Measurements from ENCODE around the gene OR14I1.
"Not testable (repeated sequence)": the region's sequence is repeated elsewhere in the genome, so short reads cannot be mapped to it uniquely, and the experiment has no call there.

Gene OR14I1

DNA sequence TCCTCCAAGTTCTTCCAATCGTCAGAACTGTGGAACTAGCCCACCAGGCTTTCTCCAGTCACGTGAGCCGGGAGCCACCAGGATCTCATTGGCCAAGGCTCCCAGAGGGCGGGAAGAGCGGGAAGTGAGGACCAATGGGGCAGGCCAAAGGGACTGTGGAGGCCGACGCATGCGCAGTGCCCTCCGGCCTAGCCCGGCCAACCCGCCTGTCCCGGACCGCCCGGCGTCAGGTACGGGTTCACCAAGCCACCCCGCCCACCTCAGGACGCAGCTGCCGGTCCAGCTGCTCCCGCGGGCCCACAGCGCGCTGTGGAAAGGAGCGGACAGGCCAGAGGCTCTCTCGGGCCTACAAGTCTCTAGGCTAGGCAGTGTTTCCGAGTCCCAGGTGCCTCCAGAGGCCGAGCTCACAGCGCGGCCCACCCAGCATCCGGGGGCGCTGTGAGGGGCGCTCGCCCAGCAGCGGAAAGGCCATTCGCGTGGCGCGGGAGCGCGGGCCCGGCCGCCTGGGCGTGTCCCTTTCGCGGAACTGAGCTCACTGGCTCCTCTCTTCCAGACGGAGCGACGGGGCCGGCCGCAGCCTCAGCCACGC lies 10.9 kb downstream of the OR14I1 start:
- H3K36me3 ChIP-seq (ENCODE audit: control insufficient read depth in 1 of 2, insufficient read depth in 2 of 2, low read length in 2 of 2): no peaks in the 10 kb centered on the region
- no peak overlapping the region for H3K9ac ChIP-seq (ENCODE audit: low read depth in 1 of 2, low read length in 2 of 2)
- H3K4me1 ChIP-seq (ENCODE audit: control insufficient read depth in 1 of 2, insufficient read depth in 2 of 2, low read length in 2 of 2): no peaks in the 10 kb centered on the region
- no peak overlapping the region for H3K27ac ChIP-seq (ENCODE audit: low read depth, low read length)
- no peaks in the 10 kb centered on the region for H3K9me3 ChIP-seq (ENCODE audit: control insufficient read depth in 1 of 2, low read length in 2 of 2)
- H3K4me3 ChIP-seq (ENCODE audit: low read depth in 1 of 2, low read length in 2 of 2): no peak overlapping the region
- H3K27me3 ChIP-seq (ENCODE audit: control insufficient read depth in 1 of 2, insufficient read depth in 2 of 2, low read length in 2 of 2): no peaks in the 10 kb centered on the region

- Histone ChIP-seq H3K27ac (ENCODE audit: low read depth, low read length) (no peak overlapping the region), H3K9ac (ENCODE audit: low read depth in 1 of 2, low read length in 2 of 2) (no peak overlapping the region), H3K27me3 (ENCODE audit: control insufficient read depth in 1 of 2, insufficient read depth in 2 of 2, low read length in 2 of 2) (no peaks in the 10 kb centered on the region), H3K4me3 (ENCODE audit: low read depth in 1 of 2, low read length in 2 of 2) (no peak overlapping the region), H3K4me1 (ENCODE audit: control insufficient read depth in 1 of 2, insufficient read depth in 2 of 2, low read length in 2 of 2) (no peaks in the 10 kb centered on the region), H3K9me3 (ENCODE audit: control insufficient read depth in 1 of 2, low read length in 2 of 2) (no peaks in the 10 kb centered on the region), H3K36me3 (ENCODE audit: control insufficient read depth in 1 of 2, insufficient read depth in 2 of 2, low read length in 2 of 2) (no peaks in the 10 kb centered on the region)
These were observed 13.9 kb downstream of the OR14I1 start for GRCh38 chr1:248688527-248689298.

- Histone ChIP-seq H3K4me3 (ENCODE audit: low read depth in 1 of 2, low read length in 2 of 2) (no peak overlapping the region), H3K4me1 (ENCODE audit: control insufficient read depth in 1 of 2, insufficient read depth in 2 of 2, low read length in 2 of 2) (no peaks in the 10 kb centered on the region), H3K9me3 (ENCODE audit: control insufficient read depth in 1 of 2, low read length in 2 of 2) (no peaks in the 10 kb centered on the region), H3K27ac (ENCODE audit: low read depth, low read length) (no peak overlapping the region), H3K27me3 (ENCODE audit: control insufficient read depth in 1 of 2, insufficient read depth in 2 of 2, low read length in 2 of 2) (no peaks in the 10 kb centered on the region), H3K36me3 (ENCODE audit: control insufficient read depth in 1 of 2, insufficient read depth in 2 of 2, low read length in 2 of 2) (no peaks in the 10 kb centered on the region), H3K9ac (ENCODE audit: low read depth in 1 of 2, low read length in 2 of 2) (no peak overlapping the region)
These were observed 15.8 kb downstream of the OR14I1 start for GRCh38 chr1:248686815-248687214.

GRCh38 chr1:248681651-248682050 lies 20.9 kb downstream of the OR14I1 start:
- Histone ChIP-seq H3K27ac (ENCODE audit: low read depth, low read length) (no peak overlapping the region), H3K9me3 (ENCODE audit: control insufficient read depth in 1 of 2, low read length in 2 of 2) (no peaks in the 10 kb centered on the region), H3K4me1 (ENCODE audit: control insufficient read depth in 1 of 2, insufficient read depth in 2 of 2, low read length in 2 of 2) (no peaks in the 10 kb centered on the region), H3K4me3 (ENCODE audit: low read depth in 1 of 2, low read length in 2 of 2) (no peak overlapping the region), H3K27me3 (ENCODE audit: control insufficient read depth in 1 of 2, insufficient read depth in 2 of 2, low read length in 2 of 2) (no peaks in the 10 kb centered on the region), H3K36me3 (ENCODE audit: control insufficient read depth in 1 of 2, insufficient read depth in 2 of 2, low read length in 2 of 2) (no peaks in the 10 kb centered on the region), H3K9ac (ENCODE audit: low read depth in 1 of 2, low read length in 2 of 2) (no peak overlapping the region)

GRCh38 chr1:248670003-248670402 lies 32.6 kb downstream of the OR14I1 start:
- Histone ChIP-seq H3K27ac (ENCODE audit: low read depth, low read length) (no peak overlapping the region), H3K27me3 (ENCODE audit: control insufficient read depth in 1 of 2, insufficient read depth in 2 of 2, low read length in 2 of 2) (no peaks in the 10 kb centered on the region), H3K4me3 (ENCODE audit: low read depth in 1 of 2, low read length in 2 of 2) (no peak overlapping the region), H3K9me3 (ENCODE audit: control insufficient read depth in 1 of 2, low read length in 2 of 2) (peaks cover 5% of the 10 kb centered on the region in 2 donors), H3K4me1 (ENCODE audit: control insufficient read depth in 1 of 2, insufficient read depth in 2 of 2, low read length in 2 of 2) (no peaks in the 10 kb centered on the region), H3K9ac (ENCODE audit: low read depth in 1 of 2, low read length in 2 of 2) (no peak overlapping the region), H3K36me3 (ENCODE audit: control insufficient read depth in 1 of 2, insufficient read depth in 2 of 2, low read length in 2 of 2) (no peaks in the 10 kb centered on the region)

- H3K27me3 ChIP-seq (ENCODE audit: control insufficient read depth in 1 of 2, insufficient read depth in 2 of 2, low read length in 2 of 2); H3K4me1 ChIP-seq (ENCODE audit: control insufficient read depth in 1 of 2, insufficient read depth in 2 of 2, low read length in 2 of 2); H3K9ac ChIP-seq (ENCODE audit: low read depth in 1 of 2, low read length in 2 of 2); H3K36me3 ChIP-seq (ENCODE audit: control insufficient read depth in 1 of 2, insufficient read depth in 2 of 2, low read length in 2 of 2); H3K4me3 ChIP-seq (ENCODE audit: low read depth in 1 of 2, low read length in 2 of 2); H3K9me3 ChIP-seq (ENCODE audit: control insufficient read depth in 1 of 2, low read length in 2 of 2); H3K27ac ChIP-seq (ENCODE audit: low read depth, low read length): not testable (repeated sequence)
These were observed 38.9 kb downstream of the OR14I1 start for GRCh38 chr1:248663453-248664328.

DNA sequence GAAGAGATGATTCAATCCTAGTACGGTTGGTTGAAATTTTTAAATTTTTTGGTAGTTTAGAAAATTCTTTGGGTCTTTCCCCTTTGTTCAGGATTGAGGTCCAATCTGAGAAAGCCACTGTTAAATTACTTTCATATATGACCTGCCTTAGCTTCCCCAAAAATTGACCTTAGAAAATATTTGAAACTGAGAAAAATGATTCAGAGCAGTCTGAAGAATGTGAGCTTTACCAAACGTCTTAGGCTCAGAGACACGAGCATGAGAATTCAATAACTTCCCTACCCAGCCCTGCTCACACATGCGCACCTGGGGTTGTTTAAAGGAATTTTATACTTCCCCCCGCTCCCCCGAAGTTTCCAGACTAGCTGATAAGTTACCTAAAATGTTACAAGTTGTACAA lies 45.8 kb downstream of the OR14I1 start:
- not testable (repeated sequence) for H3K36me3 ChIP-seq (ENCODE audit: control insufficient read depth in 1 of 2, insufficient read depth in 2 of 2, low read length in 2 of 2); H3K27me3 ChIP-seq (ENCODE audit: control insufficient read depth in 1 of 2, insufficient read depth in 2 of 2, low read length in 2 of 2); H3K4me3 ChIP-seq (ENCODE audit: low read depth in 1 of 2, low read length in 2 of 2); H3K9ac ChIP-seq (ENCODE audit: low read depth in 1 of 2, low read length in 2 of 2); H3K27ac ChIP-seq (ENCODE audit: low read depth, low read length); H3K9me3 ChIP-seq (ENCODE audit: control insufficient read depth in 1 of 2, low read length in 2 of 2); H3K4me1 ChIP-seq (ENCODE audit: control insufficient read depth in 1 of 2, insufficient read depth in 2 of 2, low read length in 2 of 2)

DNA sequence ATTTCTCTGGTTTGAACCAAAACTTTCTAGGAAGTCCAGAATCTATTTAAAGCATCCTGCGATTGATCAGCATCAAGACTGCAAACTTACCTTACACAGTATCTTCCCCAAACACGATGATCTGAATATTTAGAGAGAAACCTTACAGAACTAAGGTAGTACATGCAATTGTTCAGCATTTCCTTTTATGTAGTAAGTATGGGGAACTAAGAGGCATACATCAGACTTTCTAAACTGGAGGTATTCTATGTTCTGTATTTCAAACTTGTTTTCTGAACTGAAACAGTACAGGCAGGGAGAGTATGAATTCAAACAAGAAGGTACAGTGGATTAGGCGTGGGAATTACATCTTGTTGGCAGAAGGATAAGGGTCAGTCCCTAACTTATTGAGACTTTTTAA lies 47.2 kb downstream of the OR14I1 start, which contains the start of gene OR2T27:
TSS of gene OR2T27 (minus strand) at position 175 of the 400 bp plus-strand sequence. CDS start 4,644 bp downstream, outside the sequence.
- H3K27ac ChIP-seq (ENCODE audit: low read depth, low read length); H3K9ac ChIP-seq (ENCODE audit: low read depth in 1 of 2, low read length in 2 of 2); H3K36me3 ChIP-seq (ENCODE audit: control insufficient read depth in 1 of 2, insufficient read depth in 2 of 2, low read length in 2 of 2); H3K27me3 ChIP-seq (ENCODE audit: control insufficient read depth in 1 of 2, insufficient read depth in 2 of 2, low read length in 2 of 2); H3K4me1 ChIP-seq (ENCODE audit: control insufficient read depth in 1 of 2, insufficient read depth in 2 of 2, low read length in 2 of 2); H3K4me3 ChIP-seq (ENCODE audit: low read depth in 1 of 2, low read length in 2 of 2); H3K9me3 ChIP-seq (ENCODE audit: control insufficient read depth in 1 of 2, low read length in 2 of 2): not testable (repeated sequence)

All from duodenal mucosa (tissue), 2 donors.